Activated CD4-positive, alpha-beta T cell treated with anti-CD3 and anti-CD28 coated beads, Interleukin-2, amount 50 U/mL, for 1 hour (primary cell): ENCODE results near the gene C4orf51.
"Not testable (repeated sequence)": the region's sequence is repeated elsewhere in the genome, so short reads cannot be mapped to it uniquely, and the experiment has no call there.

Experiments
- DNase-seq: peaks from one replicate; pipeline ENCODE4 v3.0.0-alpha.2; 2020

Gene C4orf51

GRCh38 chr4:145679991-145680455 lies at the start of gene C4orf51:
TSS of gene C4orf51 (plus strand) at chr4:145680146. CDS start at chr4:145680204, 58 bp downstream.
- no peak for DNase-seq

GRCh38 chr4:145635117-145635516 lies 44.8 kb upstream of the C4orf51 start:
- DNase-seq = no peak

- DNase-seq = no peak
Observed at GRCh38 chr4:145635630-145636029, 44.3 kb upstream of the C4orf51 start.

- DNase-seq = no peak
Observed at GRCh38 chr4:145639186-145639698, 40.7 kb upstream of the C4orf51 start.

- DNase-seq = not testable (repeated sequence)
Observed at GRCh38 chr4:145640236-145640635, 39.7 kb upstream of the C4orf51 start.

GRCh38 chr4:145643295-145643694 lies 36.7 kb upstream of the C4orf51 start:
- DNase-seq = no peak

GRCh38 chr4:145644699-145645098 lies 35.2 kb upstream of the C4orf51 start:
- DNase-seq = no peak

GRCh38 chr4:145656156-145656555 lies 23.8 kb upstream of the C4orf51 start:
- DNase-seq = no peak

GRCh38 chr4:145660064-145660463 lies 19.9 kb upstream of the C4orf51 start:
- no peak for DNase-seq

- DNase-seq = no peak
Observed at GRCh38 chr4:145663194-145663593, 16.8 kb upstream of the C4orf51 start.

GRCh38 chr4:145665773-145666172 lies 14.2 kb upstream of the C4orf51 start:
- no peak for DNase-seq

- DNase-seq = no peak
Observed at GRCh38 chr4:145670422-145670821, 9.5 kb upstream of the C4orf51 start.

GRCh38 chr4:145679520-145679919 lies 426 bp upstream of the C4orf51 start:
- DNase-seq = no peak

- no peak for DNase-seq
Observed at GRCh38 chr4:145680902-145681301, 956 bp downstream of the C4orf51 start.

GRCh38 chr4:145681518-145681917 lies 1.6 kb downstream of the C4orf51 start:
- DNase-seq = no peak

- DNase-seq = no peak
Observed at GRCh38 chr4:145681956-145682355, 2.0 kb downstream of the C4orf51 start.

GRCh38 chr4:145686991-145687390 lies 7.0 kb downstream of the C4orf51 start:
- DNase-seq = no peak

GRCh38 chr4:145690610-145691009 lies 10.7 kb downstream of the C4orf51 start:
- DNase-seq = no peak

GRCh38 chr4:145691416-145691815 lies 11.5 kb downstream of the C4orf51 start:
- DNase-seq = not testable (repeated sequence)

GRCh38 chr4:145694929-145695328 lies 15.0 kb downstream of the C4orf51 start:
- no peak for DNase-seq

GRCh38 chr4:145697332-145697731 lies 17.4 kb downstream of the C4orf51 start:
- no peak for DNase-seq

GRCh38 chr4:145698507-145698906 lies 18.6 kb downstream of the C4orf51 start:
- DNase-seq = no peak

- no peak for DNase-seq
Observed at GRCh38 chr4:145703850-145704497, 24.0 kb downstream of the C4orf51 start.

GRCh38 chr4:145709336-145709735 lies 29.4 kb downstream of the C4orf51 start:
- no peak for DNase-seq

GRCh38 chr4:145709843-145710242 lies 29.9 kb downstream of the C4orf51 start:
- no peak for DNase-seq
